NK-92 treated with Interleukin-12 subunit alpha and Interleukin-12 subunit beta, amount 100 ng/mL, for 24 hours (cell line): Measurements from ENCODE around the gene PRR12.

Experiments used
- DNase-seq: peaks from one replicate; lab custom pipeline; 2025; lab: John Stamatoyannopoulos, UW

Gene PRR12

DNA sequence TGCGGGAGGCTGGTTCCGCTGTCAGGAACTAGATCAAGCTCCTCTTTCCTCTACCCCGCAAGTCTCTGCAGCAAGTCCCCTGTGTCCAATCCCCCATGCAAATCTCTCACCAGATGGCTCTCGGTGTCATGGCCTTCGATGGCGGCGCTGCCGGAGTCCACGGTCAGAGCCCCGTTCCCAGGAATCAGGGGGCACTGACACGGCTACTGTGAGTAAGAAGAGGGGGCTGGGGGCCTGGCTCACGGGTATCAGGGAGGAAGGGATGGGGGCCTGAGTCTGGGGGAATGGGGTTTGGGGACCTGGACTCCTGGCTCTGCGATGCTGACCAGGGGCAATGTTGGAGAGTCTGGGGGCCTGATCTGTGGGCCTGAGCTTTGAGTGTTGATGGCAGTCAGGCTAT lies 55.0 kb downstream of the PRR12 start:
- DNase-seq, result no peak

DNA sequence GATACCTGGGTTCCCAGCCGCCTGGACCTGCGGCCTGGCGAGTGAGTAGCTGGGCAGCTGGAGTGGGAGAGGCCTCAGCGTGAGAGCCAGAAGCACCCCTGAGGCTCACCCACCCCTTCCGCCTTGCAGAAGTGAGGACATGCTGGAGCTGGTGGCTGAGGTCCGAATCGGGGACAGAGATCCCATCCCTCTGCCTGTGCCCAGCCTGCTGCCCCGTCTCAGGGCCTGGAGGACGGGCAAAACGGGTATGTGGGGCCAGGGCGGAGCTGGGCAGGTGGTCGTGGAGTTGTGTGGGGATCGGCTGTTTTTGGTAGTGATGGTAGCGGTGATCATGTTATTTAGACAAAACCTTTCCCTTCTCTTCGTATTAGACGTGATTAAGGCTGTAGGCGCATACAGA lies 55.6 kb downstream of the PRR12 start:
- DNase-seq, result no peak

DNA sequence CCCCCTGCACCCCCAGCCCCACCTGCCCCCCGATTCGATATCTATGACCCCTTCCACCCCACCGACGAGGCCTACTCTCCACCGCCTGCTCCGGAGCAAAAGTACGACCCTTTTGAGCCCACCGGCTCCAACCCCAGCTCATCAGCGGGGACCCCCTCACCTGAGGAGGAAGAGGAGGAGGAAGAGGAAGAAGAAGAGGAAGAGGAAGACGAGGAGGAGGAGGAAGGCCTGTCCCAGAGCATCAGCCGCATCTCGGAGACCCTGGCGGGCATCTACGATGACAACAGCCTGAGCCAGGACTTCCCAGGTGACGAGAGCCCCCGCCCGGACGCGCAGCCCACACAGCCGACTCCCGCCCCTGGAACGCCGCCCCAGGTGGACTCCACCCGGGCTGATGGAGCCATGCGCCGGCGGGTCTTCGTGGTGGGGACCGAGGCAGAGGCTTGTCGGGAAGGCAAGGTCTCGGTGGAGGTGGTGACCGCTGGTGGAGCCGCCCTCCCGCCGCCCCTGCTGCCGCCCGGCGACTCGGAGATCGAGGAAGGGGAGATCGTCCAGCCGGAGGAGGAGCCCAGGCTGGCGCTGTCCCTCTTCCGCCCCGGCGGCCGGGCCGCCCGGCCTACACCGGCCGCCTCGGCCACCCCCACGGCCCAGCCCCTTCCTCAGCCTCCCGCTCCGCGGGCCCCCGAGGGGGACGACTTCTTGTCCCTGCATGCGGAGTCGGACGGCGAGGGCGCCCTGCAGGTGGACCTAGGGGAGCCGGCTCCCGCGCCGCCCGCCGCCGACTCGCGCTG lies 60.2 kb downstream of the PRR12 start:
- no peak for DNase-seq

DNA sequence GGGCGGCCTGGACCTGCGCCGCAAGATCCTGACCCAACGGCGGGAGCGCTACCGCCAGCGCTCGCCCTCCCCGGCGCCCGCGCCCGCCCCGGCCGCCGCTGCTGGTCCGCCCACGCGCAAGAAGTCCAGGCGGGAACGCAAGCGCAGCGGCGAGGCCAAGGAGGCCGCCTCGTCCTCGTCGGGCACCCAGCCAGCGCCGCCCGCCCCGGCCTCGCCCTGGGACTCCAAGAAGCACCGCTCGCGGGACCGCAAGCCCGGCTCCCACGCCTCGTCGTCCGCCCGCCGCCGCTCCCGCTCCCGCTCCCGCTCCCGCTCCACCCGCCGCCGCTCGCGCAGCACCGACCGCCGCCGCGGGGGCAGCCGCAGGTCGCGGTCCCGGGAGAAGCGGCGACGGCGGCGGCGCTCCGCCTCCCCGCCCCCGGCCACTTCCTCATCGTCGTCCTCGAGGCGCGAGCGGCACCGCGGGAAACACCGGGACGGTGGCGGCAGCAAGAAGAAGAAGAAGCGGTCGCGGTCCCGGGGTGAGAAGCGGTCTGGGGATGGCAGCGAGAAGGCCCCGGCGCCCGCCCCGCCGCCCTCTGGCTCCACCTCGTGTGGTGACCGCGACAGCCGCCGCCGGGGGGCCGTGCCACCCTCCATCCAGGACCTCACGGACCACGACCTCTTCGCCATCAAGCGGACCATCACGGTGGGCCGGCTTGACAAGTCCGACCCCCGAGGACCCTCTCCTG lies 61.0 kb downstream of the PRR12 start:
- no peak for DNase-seq

DNA sequence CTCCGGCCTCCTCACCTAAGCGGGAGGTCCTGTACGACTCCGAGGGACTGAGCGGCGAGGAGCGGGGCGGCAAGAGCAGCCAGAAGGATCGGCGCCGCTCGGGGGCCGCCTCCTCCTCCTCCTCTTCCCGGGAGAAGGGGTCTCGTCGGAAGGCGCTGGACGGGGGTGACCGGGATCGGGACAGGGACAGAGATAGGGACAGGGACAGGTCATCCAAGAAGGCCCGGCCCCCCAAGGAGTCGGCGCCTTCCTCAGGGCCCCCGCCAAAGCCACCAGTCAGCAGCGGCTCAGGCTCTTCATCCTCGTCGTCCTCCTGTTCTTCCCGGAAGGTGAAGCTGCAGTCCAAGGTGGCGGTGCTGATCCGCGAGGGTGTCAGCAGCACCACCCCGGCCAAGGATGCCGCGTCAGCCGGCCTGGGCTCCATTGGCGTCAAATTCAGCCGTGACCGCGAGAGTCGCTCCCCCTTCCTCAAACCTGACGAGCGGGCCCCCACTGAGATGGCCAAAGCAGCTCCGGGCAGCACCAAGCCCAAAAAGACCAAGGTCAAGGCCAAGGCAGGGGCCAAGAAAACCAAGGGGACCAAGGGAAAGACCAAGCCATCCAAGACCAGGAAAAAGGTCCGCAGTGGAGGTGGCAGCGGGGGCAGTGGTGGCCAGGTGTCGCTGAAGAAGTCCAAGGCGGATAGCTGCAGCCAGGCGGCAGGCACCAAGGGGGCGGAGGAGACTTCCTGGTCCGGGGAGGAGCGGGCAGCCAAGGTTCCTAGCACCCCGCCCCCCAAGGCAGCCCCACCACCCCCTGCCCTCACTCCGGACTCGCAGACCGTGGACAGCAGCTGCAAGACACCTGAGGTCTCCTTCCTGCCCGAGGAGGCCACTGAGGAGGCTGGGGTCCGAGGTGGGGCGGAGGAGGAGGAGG lies 61.8 kb downstream of the PRR12 start:
- DNase-seq, result no peak

DNA sequence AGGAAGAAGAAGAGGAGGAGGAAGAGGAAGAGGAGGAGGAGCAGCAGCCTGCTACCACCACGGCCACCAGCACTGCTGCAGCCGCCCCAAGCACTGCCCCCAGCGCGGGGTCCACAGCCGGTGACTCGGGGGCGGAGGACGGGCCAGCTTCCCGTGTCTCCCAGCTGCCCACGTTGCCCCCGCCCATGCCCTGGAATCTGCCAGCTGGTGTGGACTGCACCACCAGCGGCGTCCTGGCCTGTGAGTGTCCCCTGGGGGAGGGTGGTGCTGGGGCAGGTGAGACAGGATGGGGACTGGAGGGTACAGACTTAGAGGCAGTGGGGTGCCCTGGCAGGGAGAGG lies 62.5 kb downstream of the PRR12 start:
- DNase-seq, result no peak

DNA sequence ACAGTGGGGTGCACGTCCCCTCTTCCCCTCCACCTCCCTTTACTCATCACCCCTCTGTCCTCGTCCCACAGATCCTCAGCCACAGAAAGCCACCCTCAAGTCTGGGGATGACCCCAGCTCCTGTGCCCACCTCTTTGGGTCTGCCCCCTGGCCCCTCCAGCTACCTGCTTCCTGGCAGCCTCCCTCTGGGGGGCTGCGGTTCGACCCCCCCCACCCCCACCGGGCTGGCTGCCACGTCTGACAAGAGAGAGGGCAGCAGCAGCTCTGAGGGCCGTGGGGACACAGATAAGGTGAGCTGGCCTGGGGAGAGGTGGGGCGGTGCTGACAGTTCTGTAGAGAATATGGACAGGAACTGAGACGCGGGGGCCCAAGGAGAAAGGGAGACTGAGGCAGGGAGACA lies 63.6 kb downstream of the PRR12 start:
- no peak for DNase-seq

DNA sequence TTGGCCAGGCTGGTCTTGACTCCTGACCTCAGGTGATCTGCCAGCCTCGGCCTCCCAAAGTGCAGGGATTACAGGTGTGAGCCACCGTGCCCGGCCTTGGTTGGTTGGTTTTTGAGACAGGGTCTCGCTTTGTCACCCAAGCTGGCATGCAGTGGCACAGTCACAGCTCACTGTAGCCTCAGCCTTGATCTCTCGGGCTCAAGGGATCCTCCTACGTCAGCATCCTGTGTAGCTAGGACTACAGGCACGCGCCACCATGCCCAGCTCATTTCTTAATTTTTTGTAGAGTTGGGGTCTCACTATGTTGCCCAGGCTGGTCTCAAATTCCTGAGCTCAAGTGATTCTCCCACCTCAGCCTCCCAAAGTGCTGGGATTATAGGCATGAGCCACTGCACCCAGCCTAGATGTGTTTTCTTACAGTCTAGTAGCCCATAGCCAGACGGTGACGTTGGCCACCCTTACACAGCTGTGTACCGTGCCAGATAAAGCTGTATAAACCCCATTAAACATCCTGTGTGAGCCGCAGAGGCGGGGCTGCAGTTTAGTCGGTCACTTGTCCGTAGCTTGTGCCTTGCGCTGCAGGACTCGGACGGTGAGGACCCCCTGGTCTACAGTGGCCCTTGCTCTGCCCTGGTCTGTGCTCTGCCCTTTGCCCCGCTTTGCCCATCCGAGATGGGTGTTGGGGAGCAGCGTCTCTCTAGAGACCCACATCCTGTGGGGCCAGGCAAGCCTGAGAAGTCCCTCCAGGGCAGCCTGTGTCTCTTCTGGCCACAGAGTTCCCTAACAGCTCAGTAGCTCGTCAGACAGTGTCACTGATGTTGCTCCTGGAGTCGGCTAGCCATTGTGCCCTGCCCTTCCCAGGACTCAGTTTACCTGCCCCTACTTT lies 64.8 kb downstream of the PRR12 start:
- no peak for DNase-seq

DNA sequence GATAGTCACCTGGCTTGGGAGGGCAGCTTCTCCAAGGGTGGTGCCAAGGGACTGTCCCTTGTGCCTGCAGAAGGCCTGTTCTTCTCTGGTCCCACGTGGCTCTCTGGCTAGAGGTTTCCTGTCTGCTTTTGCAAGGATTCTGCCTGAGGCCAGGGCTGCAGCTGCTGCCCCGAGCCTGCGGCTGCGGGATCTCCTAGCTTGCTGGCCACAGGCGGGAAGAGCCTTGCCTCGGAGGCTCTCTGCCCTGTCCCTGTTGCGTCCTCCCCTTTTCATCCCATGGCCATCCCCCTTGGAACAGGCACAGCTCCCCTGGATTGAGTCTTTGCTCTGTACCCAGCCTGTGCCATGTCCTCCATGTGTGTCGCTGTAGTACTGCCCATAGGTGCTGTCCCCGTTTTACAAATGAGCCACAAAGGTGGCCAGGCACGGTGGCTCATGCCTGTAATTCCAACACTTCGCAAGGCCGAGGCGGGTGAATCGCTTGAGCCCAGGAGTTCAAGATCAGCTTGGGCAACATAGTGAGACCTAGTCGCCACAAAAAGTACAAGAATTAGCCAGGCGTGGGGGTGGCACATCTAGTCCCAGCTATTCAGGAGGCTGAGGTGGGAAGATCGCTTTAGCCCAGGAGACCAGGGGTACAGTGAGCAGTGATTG lies 65.6 kb downstream of the PRR12 start:
- no peak for DNase-seq

DNA sequence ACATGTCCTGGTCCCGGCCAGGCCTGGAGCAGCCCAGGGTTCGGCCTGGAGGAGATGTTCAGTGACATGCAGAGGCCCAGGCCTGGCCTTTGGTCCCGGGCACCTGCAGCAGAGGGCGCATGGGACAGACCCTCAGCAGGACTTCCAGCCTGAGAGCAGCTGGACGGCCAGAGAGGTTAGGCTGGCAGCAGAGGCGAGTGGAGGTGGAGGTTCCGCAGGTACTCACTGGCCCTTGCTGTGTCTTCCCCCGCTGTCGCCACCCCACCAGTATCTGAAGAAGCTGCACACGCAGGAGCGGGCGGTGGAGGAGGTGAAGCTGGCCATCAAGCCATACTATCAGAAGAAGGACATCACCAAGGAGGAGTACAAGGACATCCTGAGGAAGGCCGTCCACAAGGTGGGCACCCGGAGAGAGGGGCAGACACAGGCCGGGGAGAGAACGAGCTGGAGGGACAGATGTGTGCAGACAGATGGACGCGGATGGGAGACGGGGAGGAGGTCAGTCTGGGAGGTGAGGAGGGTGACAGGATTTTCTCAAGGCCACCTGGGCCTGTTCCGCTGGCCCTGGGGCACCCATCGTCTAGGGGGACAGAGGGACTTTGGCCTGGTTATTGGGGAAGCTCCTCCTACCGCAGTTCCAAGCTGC lies 66.6 kb downstream of the PRR12 start:
- no peak for DNase-seq

DNA sequence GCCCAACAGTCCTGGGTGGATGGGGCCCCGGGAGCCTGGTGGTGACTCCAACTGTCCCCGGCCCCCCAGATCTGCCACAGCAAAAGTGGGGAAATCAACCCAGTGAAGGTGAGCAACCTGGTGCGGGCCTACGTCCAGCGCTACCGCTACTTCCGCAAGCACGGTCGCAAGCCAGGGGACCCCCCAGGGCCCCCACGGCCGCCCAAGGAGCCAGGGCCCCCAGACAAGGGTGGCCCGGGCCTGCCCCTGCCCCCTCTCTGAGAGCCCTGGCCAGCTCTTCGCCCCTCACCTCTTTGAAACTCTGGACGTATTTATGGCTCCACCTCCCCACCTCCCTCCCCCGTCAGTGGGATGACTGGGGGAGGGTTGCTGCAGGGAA lies 67.1 kb downstream of the PRR12 start:
- no peak for DNase-seq

DNA sequence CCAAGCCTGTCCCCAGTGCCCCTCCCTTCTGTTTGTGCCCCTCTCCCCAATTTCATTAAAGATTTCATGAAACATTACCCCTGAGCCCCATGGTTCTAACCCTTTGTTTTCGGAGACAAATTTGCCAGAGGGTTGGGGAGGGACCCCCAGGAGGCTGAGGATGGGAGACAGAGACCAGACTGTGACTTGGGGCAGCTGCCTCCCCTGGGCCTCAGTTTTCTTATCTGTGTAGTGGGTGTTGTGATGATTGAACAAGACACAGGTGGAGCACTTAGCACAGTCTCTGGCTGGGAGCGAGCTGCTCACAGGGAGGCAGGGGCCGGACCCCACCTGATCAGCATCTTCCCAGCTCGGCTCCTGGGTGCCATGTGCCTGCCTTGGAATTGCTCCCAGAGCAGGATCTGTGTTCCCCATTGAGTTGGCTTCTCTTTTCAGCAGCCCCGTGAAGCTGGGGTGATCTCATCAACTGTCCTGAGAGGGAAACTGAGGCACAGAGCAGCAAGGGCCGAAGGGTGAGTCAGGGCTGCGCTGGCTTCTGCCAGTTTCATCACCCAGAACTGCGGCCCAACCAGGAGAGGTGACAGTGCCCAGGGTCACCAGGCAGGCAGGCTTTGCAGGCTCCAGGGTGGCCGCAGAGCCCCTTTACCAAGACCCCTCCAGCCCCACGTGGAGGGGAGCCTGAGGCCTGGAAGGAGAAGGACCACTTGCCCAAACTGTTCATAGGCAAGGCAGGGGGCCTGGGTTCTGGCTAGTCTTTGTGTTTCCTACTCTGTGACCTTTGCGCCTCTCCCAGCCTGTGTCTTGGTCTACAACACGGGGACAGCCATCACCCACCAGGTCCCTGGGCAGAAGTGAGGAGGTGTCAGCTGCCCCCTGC lies 67.8 kb downstream of the PRR12 start:
- DNase-seq, result no peak

DNA sequence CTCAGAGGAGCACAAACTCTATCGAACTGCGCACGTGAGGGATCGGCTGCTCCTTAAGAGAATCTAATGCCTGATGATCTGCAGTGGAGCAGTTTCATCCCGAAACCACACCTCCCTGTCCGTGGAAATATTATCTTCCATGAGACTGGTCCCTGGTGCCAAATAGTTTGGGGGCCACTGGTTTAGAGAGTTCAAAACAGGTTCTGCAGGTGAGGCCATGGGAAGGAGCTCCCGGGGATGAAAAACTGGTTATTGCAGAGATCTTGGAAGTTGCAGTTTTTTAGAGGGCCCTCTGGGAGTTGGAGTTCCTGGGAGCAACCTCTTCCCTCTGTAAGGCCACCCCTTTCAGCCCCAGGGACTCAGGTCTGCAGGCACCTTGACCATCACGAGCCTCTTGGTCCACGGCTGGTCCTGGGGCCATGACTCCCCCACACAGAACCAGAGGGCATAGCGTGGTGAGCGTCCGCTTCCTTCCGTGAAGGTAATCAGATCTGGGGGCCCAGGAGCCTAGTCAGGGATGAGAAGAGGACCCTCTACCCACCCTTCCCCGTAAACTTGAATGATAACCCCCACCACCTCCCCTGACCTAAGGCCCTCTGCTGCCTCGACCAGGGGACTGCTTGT lies 69.5 kb downstream of the PRR12 start:
- DNase-seq, result no peak

DNA sequence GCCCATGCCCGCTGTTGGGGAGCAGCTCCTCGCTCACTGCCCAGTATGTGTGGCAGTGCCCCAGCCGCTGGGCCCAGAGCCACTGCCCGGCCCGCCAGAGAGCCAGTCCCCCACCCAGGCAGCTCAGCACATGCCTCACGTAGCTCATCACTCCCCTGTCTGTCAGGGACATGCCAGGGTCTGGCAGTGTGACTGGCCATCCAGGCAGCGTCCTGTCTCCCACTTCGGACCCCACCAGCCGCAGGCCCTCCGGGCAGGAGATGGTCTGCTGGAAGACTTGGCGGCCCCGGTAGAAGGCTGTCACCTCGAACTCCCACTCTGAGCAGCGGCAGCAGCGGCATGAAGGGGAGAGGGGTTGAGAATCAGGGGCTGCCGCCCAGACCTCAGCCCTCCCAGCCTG lies 71.0 kb downstream of the PRR12 start:
- DNase-seq, result no peak

DNA sequence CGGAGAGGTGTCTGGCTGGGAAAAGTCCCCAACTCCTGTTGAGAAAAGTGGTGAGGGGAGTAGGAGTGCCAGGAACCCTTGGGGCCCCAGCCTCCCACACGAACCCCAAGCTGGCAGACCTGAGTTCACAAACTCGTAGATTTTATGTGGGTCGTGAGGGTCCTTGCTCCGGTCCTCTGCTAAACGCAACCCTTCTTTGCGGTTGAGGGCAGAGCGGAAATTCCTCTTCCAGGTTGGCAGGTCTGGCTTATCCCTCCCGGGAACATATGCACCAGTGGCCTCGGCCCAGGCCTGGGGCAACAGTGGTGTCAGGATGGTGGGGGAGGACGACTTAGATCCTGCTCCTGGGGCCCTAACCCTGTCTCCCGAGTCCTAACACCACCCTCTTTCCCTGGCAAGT lies 72.2 kb downstream of the PRR12 start:
- no peak for DNase-seq

DNA sequence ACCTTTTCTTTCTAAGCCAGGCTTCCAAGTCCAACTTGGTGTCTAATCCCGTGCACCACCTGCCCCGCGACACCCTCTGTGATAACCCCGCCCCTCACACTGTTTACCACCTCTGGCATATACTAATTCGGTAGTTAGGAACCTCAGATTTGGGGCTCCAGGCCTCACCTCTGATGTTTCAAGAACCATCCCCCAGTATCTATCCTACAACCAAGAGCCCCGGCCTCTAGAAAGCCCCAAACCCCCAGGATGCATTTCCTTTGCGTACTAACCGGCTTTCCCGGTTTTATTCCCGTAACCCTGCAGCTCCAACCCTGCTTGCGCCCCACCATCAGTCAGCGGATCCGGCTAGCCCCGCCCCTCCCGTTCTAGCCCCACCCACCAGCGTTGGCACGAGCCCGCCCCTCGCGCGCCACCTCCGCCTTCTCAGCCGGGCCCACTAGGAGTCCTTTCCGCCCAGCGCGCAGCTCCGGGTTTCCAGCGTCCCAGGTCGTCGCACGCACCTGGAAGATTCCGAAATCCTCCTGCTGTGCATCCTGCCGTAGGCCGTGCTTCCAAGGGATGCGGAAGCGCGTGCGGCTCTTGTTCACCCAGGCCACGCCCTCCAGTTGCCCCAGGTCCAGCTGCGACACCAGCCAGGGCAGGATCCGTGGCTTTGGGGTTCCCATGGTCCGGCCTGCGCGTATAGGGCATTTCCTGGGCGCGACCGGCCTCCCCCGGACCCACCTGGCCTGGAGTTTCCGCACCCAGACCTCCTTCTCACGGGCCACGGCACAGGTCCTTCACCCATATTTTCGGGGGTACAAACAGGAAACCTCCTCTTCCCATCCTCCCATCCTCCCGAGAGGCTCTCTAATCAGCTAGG lies 73.4 kb downstream of the PRR12 start:
- DNase-seq, result peak; percentile 88

DNA sequence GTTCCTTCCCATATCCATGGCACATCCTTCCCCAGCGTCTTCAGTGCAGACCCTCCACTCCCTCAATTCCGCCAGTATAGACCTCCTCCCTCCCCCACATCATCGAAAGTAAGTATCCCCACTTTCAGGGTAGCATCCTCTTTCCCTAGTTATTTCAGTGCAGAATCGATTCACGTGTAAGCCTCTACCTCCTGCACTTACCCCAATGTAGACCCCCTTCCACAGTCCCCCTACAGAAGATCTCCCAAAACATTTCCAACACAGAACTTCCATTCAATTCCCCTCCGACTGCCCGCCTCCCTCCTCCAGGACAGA lies 74.0 kb downstream of the PRR12 start:
- no peak for DNase-seq

DNA sequence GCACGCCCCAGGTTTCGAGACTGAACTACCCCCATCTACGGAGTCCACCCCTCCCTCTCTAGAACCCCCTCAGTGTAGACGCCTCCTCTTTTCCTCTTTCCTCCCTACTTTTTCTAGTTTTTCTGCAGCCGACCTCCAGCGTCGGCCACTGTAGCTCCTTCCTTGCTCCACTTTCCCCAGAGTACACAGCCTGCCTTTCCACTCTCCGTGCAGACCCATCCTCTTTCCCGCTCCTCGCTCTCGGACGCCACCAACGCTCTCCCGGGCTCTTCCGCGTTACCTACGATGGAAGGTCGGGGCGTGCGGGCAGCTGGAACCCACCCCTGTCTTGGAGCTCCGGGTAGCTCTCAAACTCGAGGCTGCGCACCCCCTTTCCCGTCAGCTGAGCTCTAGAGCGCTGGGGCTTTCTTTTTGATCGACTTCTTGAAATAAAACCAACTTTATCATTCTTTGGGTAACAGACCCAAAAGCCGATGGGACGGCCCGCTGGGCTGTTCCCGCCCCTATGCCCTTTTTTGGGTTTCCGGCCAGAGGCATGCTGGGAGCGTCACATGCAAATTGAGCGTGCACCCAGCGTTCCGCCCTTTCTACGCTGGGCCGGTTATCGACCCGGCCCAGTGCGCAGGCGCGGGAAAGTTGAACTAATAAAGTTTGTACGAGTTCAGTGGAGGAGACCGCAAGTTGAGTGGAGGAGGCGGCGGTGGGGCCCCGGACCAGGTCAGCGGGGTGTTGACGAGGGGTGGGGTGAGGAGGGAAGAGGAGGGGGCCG lies 74.6 kb downstream of the PRR12 start, which contains the start of the genes BCL2L12 and IRF3:
BCL2L12 (plus strand) TSS at position 583 of the 769 bp plus-strand sequence. CDS start 760 bp downstream, outside the sequence.
IRF3 (minus strand) TSS at position 507 of the 769 bp plus-strand sequence. CDS start 1,019 bp downstream, outside the sequence.
- peak; percentile 95 for DNase-seq
